NCI-H82 treated with DMSO at 0.1 percent for 48 hours (cell line): ENCODE results near the gene CWC25.
"Not testable (repeated sequence)": the region's sequence is repeated elsewhere in the genome, so short reads cannot be mapped to it uniquely, and the experiment has no call there.

Experiments
- DNase-seq: peaks from one replicate; lab custom pipeline; 2025; ENCODE audit not compliant: unreplicated experiment; lab: John Stamatoyannopoulos, UW

Gene CWC25

GRCh38 chr17:38824899-38825761 lies at the start of gene CWC25:
TSS of gene CWC25 (minus strand) at chr17:38825321. CDS start at chr17:38825183, 138 bp downstream.
- peak; percentile 87 for DNase-seq

DNA sequence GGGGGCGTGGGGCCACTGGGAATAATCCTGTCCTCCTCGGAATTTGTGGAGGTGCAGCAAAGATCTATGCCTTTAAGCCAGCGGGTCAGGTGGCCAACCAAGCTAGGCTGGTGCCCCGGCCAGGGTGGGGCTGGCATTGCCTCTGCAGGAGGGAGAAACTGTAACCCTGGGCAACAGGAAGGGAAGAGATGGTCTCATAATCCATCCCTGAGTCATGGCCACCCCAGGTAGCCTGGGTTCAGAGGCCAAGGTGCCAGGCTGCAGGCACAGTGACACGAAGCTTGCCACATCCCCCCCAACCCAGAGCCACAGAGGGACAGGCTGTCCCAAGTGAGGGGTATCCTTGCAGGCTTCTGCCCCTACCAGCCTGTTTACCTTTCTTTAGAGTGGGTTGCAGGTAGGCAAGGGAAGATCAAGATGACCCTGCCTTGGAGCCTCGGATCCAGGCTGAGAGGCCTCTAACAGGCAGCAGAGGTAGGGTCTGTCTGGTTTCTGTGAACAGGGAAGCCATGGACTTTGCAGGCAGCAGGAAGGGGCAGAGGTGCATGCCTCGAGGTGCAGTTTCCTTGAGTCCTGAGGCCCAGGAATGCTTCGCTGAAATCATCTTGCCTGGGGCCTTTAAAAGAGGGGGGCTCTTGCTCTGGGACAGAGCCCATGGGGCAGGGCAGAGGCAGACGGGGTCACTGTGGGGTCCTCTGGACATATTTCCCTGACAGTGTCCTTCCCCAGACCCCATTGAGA lies 48.7 kb upstream of the CWC25 start:
- no peak for DNase-seq

DNA sequence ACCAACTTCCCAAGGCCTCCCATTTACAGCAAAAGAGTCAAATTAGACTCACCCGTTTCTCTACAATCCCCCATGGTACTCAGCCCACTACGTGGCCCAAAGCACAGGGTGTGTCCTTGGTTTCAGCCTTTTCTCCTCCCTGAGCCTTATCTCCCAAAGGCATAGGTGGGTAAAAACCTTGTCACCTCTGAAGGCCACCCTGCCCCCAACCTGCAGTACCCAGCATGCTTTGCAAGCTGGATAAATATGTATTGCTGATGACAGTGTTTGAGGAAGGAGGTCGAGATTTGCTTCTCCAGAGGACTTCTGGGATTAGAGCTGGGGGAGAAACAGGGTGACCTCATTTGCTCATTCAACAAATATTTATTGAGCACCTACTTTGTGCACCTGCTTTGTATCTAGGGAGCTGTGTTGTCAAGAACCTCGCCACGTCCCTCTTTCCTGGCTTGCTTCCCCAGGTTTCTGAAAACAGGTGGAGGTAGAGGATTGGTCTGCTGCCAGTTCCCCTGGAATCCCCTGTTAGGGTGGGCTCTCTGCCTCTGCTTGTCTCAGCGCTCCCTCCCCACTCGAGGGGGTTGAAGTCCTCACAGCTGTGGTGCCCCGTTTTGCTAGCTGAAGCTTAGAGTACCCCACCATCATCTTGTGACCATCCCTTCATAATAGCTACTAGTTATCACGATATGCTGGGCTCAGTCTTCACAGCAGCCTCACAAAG lies 47.7 kb upstream of the CWC25 start:
- DNase-seq, result no peak

- no peak for DNase-seq
These were observed 46.9 kb upstream of the CWC25 start for GRCh38 chr17:38872027-38872511.

DNA sequence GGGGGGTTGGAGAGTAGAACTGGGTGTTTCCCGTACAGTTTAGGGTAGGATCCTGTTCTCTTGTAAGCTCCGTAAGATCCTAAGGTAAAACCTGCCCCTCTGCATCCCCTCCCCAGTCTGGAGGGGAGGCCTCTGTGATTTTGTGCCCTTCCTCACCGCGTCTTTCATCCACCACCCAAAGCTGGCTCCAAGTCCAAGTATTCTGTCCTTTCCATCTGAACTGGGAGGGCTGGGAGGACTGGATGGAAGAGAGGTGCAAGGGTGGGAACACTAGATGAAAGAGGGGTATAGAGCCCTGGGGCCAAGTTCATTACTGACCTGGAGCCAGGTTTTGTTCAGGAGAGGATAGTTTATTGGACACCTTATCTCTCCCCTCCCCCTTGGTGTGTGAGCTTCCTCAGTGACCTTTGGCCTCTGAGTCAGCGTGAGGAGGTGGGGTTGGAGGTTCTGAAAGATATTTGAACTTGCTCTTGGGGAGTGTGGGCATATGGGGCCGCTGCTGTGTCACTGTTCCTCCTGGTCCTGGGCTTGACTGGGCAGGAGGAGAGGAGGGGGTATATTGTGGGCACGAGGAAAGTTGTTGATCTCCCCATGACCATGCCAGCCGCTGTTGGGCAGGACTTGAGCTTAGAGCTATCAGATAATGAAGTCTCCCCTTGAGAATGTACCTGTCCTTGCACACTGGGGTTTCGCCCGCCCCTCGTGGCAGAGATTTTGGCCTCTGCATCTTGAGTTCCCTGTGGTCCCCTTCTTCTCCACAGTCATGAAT lies 46.3 kb upstream of the CWC25 start:
- DNase-seq, result no peak

DNA sequence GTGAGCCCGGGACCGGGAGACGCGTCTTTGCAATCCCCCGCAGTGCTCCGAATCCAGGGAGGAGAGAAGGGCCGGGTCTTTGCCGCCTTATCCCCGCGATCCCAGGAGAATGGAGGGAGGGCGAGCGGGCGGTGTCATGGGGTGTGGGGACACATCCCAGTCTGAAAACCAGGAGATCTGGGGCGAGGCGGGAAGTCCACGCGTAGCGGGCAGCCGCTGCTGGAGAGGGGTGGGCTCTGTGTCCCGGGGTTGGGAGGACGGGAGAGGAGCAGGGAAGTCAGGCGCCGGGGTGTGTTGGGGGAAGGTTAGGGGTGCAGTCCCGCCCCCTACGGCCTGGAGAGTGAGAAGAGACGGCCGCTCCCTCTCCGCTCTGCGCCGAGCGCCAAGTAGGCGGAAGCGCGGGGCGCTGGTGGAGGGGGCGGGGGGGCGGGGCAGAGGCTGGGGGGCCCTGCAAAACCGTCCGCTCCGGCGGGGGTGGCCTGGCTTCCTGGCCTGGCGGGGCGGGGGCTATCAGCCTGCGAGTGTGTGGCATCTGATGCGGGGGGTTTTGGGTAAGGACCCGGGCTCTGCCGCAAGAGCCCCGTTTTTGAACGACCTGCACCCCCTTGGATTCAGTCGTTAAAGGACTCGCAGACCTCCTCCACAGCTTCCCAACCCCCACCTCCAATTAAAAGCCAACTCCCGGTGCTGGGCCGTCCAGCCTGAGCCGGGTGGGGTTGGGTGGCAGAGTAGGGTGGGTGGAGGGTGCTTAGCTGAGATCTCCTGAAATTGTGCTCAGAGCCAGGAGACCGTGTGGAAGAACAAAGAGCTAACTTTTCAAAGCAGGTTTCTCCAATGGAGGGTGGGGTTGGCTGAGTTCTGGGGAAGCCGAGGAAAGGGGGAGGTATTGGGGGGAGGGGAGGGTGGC lies 45.4 kb upstream of the CWC25 start:
- DNase-seq, result no peak

GRCh38 chr17:38869526-38870258 lies 44.6 kb upstream of the CWC25 start, which contains the start of gene LASP1:
TSS of gene LASP1 (plus strand) at chr17:38870058. CDS start at chr17:38870190, 132 bp downstream.
- DNase-seq, result peak; percentile 56

- DNase-seq, result peak; percentile 58
These were observed 43.9 kb upstream of the CWC25 start for GRCh38 chr17:38868817-38869525.

- no peak for DNase-seq
These were observed 43.1 kb upstream of the CWC25 start for GRCh38 chr17:38867968-38868816.

- DNase-seq, result peak; percentile 33
These were observed 42.3 kb upstream of the CWC25 start for GRCh38 chr17:38867179-38867967.

DNA sequence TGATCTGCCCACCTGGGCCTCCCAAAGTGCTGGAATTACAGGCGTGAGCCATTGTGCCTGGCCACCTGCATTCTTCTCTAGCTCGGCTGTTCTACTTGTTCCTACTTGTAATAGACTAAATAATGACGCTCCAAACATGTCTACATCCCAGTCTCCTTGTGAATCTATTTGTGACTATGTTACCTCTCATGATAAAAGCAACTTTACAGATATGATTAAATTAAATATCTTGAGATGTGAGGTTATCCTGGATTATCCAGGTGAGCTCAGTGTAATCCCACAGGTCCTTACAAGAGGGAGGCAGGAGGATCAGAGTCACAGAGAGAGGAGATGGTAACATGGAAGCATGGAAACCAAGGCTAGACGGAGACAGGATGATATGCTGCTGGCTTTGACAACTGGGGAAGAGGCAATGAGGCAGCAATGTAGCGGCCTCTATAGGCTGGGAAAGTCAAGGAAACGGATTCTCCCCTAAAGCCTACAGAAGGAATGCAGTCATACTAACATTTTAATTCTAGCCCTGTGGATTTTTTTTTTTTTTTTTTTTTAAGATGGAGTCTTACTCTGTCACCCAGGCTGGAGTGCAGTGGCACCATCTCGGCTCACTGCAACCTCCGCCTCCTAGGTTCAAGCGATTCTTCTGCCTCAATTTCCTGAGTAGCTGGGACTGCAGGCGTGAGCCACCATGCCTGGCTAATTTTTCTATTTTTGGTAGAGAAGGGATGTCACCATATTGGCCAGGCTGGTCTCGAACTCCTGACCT lies 39.7 kb upstream of the CWC25 start:
- no peak for DNase-seq

- DNase-seq, result no peak
These were observed 36.3 kb upstream of the CWC25 start for GRCh38 chr17:38861399-38861843.

DNA sequence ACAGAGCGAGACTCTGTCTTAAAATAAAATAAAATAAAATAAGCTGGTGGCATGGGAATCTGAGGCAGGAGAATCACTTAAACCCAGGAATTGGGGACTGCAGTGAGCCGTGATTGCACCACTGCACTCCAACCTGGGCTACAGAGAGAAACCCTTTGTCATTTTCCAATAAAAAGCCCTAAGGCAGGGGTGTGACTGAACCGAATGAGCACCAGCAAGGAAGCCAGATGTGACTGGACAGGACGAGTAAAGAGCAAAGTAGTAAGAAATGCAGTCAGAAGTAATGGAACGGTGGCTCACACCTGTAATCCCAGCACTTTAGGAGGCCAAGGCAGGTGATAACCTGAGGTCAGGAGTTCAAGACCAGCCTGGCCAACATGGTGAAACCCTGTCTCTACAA lies 32.1 kb upstream of the CWC25 start:
- no peak for DNase-seq

- DNase-seq, result not testable (repeated sequence)
These were observed 30.1 kb upstream of the CWC25 start for GRCh38 chr17:38855101-38855714.
